ENCODE data around the gene CHM.

Gene CHM

GRCh38 chrX:85906399-85906798 lies 141.0 kb downstream of the CHM start:
- DNase-seq (no peak), ATAC-seq (no peak)

DNA sequence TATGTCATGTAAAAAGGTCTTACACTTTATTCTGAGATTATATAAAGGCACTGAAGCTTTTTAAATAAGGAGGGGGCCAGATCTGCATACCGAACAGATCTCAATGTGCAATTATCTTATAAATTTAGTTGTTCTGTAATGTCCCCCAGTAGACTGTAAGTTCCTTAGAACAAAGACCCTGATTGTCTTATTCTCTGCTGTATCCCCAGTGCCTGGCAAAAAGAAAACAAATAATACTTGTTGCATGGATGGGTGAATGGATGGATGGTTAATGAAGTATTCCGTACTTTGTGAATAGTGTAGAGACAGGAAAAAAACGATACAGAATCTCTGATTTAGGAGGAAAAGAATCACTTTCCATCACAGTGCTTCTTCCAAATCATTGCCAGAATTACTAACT lies 141.5 kb downstream of the CHM start:
- DNase-seq (no peak), ATAC-seq (no peak)

DNA sequence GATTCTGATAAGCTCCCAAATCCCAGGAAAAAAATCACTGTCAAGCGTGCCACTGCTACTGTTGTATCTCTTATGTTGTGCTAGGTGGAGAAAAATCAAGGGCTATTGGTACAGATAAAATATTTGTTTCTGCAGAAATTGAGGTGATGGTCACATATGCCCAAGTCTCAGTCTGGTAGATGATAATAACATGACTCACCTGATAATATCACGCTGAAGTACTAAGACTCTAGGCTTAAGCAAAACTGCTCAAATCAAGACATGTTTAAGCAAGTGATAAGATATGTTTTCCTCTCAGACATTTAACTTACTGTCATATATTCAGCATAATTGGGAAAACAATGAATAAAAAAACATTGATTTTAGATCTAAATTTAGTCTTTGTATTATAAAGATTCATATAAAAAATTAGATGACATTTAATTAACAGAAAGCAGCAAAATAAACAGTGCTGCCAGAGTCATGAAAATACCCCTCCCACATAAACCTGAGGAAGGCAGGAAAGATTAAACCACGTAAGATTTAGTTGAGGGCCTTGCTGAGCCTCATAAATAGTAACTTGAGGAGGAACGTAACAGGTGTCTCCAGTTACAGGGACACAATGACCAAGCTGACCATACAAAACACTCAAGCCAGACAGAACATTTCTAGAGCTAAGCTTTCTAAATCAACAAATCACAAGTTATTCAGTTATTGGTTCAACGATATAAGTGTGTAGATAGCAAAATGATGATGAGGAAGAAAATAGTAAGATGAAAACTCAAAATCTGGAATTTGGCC lies 143.5 kb downstream of the CHM start:
- no peak for DNase-seq
- ATAC-seq = no peak

GRCh38 chrX:85897362-85898126 lies 149.8 kb downstream of the CHM start:
- ATAC-seq (no peak), DNase-seq (no peak)

DNA sequence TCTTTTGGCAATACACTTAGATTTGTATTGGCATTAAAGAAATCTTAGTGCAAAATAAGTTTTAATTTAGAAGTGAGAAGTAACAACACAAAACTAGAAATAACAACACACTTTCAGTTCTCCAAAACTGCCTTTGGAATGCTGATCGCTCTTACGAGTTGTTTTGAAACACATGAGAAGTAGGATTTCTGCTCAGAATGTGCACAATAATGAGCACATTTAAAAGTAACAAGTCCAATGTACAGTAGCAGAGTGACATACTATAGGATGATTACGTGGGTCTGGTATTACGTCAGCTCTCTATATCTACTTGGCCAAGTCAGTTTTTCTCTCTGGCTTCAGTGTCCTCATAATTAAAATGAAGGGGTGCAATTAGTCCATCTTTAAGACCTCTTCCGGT lies 164.8 kb downstream of the CHM start:
- ATAC-seq (no peak), DNase-seq (no peak)

DNA sequence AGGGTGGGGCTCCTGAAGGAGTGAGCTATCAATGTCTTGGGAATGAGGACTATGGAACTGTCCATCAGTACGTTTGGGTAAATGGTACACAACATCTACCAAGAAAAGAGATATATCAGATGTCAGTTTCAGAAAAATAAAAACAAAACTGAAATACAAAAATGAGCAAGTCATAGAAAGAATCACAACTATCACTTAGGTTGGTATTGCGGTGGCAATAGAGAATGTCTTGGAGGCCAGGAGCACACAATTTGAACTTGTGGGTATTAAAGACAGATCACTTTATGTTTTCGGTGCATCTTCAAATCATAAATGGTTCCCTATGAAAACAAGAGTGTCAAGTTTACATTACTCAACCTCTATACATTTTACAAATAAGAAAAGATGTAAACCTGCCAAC lies 176.8 kb downstream of the CHM start:
- DNase-seq (no peak), ATAC-seq (no peak)

DNA sequence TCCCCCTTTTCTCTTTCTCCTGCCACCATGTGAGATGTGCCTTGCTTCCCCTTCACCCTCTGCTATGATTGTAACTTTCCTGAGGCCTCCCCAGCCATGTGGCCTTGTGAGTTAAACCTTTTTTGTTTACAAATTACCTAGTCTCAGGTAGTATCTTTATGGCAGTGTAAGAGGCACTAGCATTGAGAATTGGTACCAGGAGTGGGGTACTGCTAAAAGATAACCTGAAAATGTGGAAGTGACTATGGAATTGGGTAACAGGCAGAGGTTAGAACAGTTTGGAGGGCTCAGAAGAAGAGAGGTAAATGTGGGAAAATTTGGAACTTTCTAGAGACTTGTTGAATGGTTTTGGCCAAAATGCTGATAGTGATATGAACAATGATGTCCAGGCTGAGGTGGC lies 182.0 kb downstream of the CHM start:
- no peak for ATAC-seq
- no peak for DNase-seq

DNA sequence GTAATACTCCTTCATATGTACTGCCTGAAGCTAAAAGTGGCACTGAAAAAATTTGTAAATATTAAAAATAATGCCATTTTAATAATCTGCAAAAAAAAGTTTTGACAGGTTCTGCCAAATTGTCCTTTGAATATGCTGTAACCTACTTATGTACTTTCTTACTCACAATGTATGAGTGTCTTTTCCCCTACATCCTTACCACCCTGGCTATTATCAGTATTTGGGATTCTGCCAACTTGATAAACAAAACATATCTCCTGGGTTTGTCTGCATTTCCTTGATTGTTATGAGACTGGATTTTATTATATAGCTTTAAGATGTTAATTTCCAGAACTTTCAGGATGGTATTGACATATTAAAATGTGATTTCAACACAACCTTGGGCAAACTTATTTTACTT lies 187.9 kb downstream of the CHM start:
- DNase-seq = no peak

DNA sequence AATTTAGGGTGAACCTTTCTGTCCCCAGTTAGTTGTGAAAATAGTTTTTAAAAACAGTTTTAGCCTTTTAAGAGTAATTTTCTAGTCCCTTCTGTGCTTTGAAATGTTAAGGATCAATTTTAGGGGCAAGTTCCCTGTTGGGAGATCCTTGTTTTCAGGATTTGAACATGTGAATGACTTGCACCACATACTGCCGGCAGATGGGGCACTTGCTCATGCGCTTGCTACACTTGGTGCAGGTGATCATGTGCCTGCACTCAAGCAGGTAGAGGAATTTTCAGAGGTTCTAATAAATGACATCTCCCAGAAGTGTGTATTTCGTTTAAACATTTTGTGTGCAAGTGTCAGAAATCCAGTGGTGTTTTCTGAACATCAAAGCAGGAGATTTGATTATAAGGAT lies 195.9 kb downstream of the CHM start:
- no peak for ATAC-seq
- DNase-seq = peak; percentile 3

More for the DNA sequence above, 187.9 kb downstream of the CHM start:
- no peak for ATAC-seq

GRCh38 chrX:85836868-85837267 lies 210.5 kb downstream of the CHM start:
- ATAC-seq (no peak), DNase-seq (no peak)

DNA sequence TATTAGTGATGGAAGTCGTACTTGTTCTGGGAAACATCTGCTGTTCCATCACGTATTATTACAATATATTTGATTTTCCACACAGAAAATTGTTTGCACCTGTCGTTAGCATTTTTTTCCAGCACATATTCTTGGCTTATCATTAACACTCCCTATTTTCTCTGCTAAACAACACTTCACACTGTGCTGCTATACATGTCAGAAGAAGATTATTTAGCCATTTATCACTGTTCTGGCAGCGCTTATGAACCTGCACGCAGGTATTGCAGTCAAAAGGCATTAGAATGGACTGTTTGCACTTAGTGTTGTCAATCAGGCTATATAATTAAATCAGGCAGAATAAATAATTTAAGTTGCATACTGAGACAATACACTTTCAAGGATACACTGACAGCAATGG lies 218.6 kb downstream of the CHM start:
- no peak for DNase-seq
- ATAC-seq = no peak

DNA sequence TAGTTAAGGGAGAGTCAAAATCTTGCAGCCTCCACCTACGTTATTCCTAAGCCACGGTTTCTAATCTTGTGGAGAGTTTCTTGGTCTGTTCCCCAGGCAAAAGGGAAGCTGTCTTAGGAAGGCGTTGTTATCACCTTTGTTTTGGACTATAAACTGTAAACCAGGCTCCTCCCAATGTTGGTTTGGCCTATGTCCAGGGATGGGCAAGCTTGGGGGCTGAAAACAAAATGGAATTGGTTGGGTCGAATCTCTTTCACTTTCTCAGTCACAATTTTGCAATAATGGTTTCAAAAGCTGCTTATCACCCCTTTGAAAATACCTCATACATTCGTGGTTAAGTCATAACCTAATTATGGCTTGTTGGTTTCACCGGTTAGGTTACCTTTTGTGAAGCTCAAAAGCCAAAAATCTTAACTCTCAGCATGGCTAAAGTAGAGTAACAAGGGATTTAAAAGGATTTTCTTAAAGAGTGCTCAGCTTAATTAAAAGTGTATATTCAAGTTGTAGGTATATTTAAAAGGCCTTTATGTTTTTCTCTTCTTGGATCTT lies 232.1 kb downstream of the CHM start:
- ATAC-seq = no peak
- DNase-seq = no peak

Data from stimulated activated naive CD8-positive, alpha-beta T cell treated with anti-CD3 and anti-CD28 coated beads, Interleukin-15, Interleukin-2, amounts not matched to agents 100 U/mL and 50 U/mL, for 24 hours (primary cell).